Activated B cell treated with CpG ODN at 0.5 μM for 24 hours (primary cell): ENCODE data around the gene BET1. TPM values are rescaled to one million over a fixed set of nuclear protein-coding genes. Genes with fewer than 3 reads are reported as not detected.

Source experiments
- ATAC-seq: fragments of 200-7000 bp; cut with Tn5 transposase; one replicate; pipeline ENCODE4 v1.10.0; 2021; ENCODE audit warnings: low read depth, mild to moderate bottlenecking, moderate library complexity
- CTCF ChIA-PET: fragments of 350-600 bp; sonication (Branson Sonifier 250); formaldehyde crosslinking; loops from one replicate; lab custom pipeline; 2021; ENCODE audit warnings: antibody characterized with exemption; lab: Charles Lee
- POLR2A ChIA-PET: fragments of 350-600 bp; sonication (Branson Sonifier 250); formaldehyde crosslinking; loops from one replicate; lab custom pipeline; 2021; ENCODE audit warnings: antibody characterized with exemption; lab: Charles Lee
- DNase-seq: peaks from one replicate; pipeline ENCODE4 v3.0.0; 2022
- H3K27ac Mint-ChIP-seq: one replicate; pipeline ENCODE4 v1.8.0; 2020; ENCODE audit warnings: mixed read lengths
- H3K27me3 Mint-ChIP-seq: one replicate; pipeline ENCODE4 v1.8.0; 2021; ENCODE audit warnings: mixed read lengths
- H3K36me3 Mint-ChIP-seq: one replicate; pipeline ENCODE4 v1.8.0; 2021; ENCODE audit warnings: low read depth, mixed read lengths
- H3K4me1 Mint-ChIP-seq: one replicate; pipeline ENCODE4 v1.8.0; 2021; ENCODE audit warnings: mixed read lengths
- H3K4me3 Mint-ChIP-seq: one replicate; pipeline ENCODE4 v1.8.0; 2020; ENCODE audit warnings: mild to moderate bottlenecking, mixed read lengths
- H3K9me3 Mint-ChIP-seq: one replicate; pipeline ENCODE4 v1.8.0; 2020; ENCODE audit warnings: mixed read lengths
- CTCF ChIP-seq: fragments of 200-600 bp; IDR thresholded peaks from one replicate; pipeline ENCODE4 v1.8.0; 2022; ENCODE audit warnings: antibody characterized with exemption, mild to moderate bottlenecking
- intact Hi-C: fragments of 100-400 bp; cut with micrococcal nuclease; formaldehyde crosslinking; loops from one replicate; pipeline ENCODE4 v1.15.1; 2024
- total RNA-seq: library from RNA; stranded (reverse); gene quantifications from 2 replicates; pipeline ENCODE4 v1.2.3, GENCODE V29; 2022

Gene BET1
- total RNA-seq, 1 donor from 2014 or later, result 23.0 TPM

DNA sequence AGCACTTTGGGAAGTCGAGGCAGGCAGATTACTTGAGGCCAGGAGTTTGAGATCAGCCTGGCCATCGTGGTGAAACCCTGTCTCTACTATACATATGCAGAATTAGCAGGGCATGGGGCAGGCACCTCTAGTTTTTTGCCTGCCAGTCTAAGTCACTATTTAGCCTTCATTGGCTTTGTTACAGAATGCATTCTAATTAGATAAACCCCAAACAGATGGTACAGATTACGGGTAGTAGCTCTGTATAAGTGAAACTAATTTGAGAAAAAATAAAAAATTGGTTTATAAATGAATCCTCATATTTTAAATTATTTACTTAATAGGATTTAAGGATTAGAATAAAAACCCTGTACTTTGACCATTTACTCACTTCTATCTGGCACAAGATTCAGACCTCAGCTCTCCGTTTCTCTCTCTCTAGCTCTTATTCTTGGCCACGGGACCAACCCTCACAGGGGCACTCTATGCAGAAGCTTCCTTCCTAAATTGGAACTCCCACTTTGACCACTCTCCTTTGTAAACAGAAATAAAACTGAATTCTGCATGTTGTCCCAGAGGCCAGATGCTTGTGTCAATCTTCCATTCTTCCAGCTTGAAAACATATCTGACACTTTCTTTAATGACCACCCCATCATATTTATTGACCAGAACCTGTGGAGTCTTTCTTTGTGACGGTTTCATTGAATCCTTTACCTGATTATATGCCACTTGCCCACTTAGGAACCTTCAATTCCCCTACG is 26.8 kb downstream of the BET1 start:
- H3K9me3 Mint-ChIP-seq, result no peaks in the 10 kb centered on the region
- POLR2A ChIA-PET, result no interaction called here

GRCh38 chr7:93973134-93973533 is 31.0 kb downstream of the BET1 start:
- H3K9me3 Mint-ChIP-seq, result no peaks in the 10 kb centered on the region
- intact Hi-C loops, result no loop called here
- H3K4me1 Mint-ChIP-seq, result no peaks in the 10 kb centered on the region
- TF ChIP-seq CTCF, result no peak
- ATAC-seq (no peak), DNase-seq (no peak)
- H3K27ac Mint-ChIP-seq, result no peak overlapping the region
- ChIA-PET POLR2A (interaction anchor here (0.7 kb wide), 1 partner anchor 12 kb away, joined by 5 read pairs; no protein-coding TSS in a partner anchor), CTCF (no interaction called here)
- H3K27me3 Mint-ChIP-seq, result no peaks in the 10 kb centered on the region
- H3K36me3 Mint-ChIP-seq, result no peaks in the 10 kb centered on the region
- H3K4me3 Mint-ChIP-seq, result no peak overlapping the region

More for the DNA sequence above, 26.8 kb downstream of the BET1 start:
- Mint-ChIP-seq H3K4me1 (peaks cover 9% of the 10 kb centered on the region), H3K36me3 (no peaks in the 10 kb centered on the region), H3K27me3 (no peaks in the 10 kb centered on the region), H3K27ac (no peak overlapping the region), H3K4me3 (no peak overlapping the region)
- DNase-seq (no peak), ATAC-seq (no peak)
- CTCF ChIA-PET, result no interaction called here
- intact Hi-C loops, result no loop called here
- no peak for TF ChIP-seq CTCF

DNA sequence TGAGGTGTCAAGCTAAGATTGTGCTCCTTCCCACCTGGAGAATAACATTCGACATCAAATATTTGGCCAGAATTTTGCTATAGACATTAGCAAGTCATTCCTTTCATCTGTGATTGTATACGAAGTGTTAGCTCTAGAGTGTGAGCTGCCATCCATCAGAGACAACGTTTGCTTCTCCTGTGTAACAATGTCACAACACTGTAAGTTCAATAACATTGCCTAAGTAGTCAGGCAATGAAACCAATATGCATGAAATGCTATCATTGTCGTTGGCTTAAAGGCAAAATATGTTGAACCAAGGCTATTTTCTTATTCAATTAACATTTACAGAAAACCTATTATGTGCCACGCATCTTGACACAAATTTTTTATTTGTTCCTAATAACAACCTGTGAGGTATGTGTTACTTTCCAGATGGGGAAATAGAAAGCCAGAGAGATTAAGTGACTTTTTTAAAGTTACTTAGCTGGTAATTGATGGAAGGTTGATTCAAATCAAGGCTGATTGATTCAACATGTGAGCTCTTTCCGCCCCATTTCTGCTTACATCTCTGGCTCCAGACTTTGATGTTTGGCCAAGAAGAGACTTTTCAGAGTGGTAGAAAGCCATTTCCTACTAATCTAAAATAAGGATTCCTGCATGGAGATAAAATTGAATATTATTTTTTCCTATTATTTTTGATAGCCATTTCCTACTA is 32.0 kb downstream of the BET1 start:
- Mint-ChIP-seq H3K27ac (no peak overlapping the region), H3K4me1 (no peaks in the 10 kb centered on the region), H3K36me3 (no peaks in the 10 kb centered on the region), H3K27me3 (no peaks in the 10 kb centered on the region), H3K4me3 (no peak overlapping the region), H3K9me3 (no peaks in the 10 kb centered on the region)
- no peak for TF ChIP-seq CTCF
- DNase-seq (no peak), ATAC-seq (no peak)
- POLR2A ChIA-PET, result interaction anchor here (0.7 kb wide), 1 partner anchor 13 kb away, joined by 5 read pairs; no protein-coding TSS in a partner anchor
- intact Hi-C loops, result no loop called here
- CTCF ChIA-PET, result interaction anchor here (1.0 kb wide), 1 partner anchor 9 kb away, joined by 3 read pairs; no protein-coding TSS in a partner anchor

DNA sequence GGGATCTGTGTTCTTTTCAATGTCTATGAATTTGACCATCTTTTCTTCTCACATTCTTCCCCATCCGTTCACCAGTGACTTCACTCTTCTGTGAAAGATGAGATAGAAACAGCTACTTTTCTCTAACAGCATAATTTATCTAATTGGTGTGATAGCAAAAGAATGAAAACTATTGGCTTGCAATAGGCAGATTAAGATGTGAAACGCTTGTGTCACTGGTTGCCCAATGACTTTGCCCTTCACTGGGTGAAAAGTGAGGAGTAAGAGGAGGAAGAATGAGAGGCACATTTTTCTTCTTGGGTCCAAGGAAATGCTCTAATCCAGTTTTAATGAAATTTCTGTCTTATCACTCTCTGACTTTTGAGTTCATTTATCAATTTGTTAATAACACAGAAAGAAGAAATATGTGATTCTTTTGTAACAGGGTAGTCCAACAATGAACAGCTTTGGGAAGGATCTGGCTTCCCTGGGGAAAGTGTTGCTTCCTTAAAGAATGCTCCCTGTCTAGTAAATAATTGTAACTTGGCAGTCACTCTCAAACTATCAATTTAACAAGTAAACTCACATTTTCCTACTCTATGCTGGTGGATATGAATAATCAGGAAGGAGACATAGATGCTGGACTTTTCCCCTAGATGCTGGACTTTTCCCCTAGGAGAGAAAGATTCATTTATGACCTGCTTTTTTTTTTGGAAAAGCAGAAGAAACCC is 35.1 kb downstream of the BET1 start:
- ChIA-PET POLR2A (no interaction called here), CTCF (interaction anchor here (0.8 kb wide), 1 partner anchor 43 kb away, joined by 6 read pairs; no protein-coding TSS in a partner anchor)
- Mint-ChIP-seq H3K36me3 (no peaks in the 10 kb centered on the region), H3K4me1 (no peaks in the 10 kb centered on the region), H3K9me3 (no peaks in the 10 kb centered on the region), H3K27ac (no peak overlapping the region), H3K4me3 (no peak overlapping the region), H3K27me3 (no peaks in the 10 kb centered on the region)
- TF ChIP-seq CTCF, result no peak
- ATAC-seq (no peak), DNase-seq (no peak)
- intact Hi-C loops, result no loop called here

DNA sequence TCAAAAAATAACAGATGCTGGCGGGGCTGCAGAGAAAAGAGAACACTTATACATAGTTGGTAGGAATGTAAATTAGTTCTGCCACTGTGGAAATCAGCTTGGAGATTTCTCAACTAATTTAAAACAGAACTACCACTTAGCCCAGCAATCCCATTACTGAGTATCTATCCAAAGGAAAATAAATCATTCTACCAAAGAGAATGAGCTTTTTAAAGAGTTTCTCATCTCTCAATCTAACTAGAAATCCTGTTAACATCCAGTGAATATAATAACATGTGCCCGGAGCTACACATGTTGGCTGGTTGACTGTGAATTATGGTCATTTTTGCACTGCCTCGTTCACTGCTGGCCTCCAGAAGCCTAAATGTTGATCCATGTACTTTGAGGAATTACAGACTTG is 39.3 kb downstream of the BET1 start:
- no peak overlapping the region for H3K27ac Mint-ChIP-seq
- TF ChIP-seq CTCF, result no peak
- H3K4me3 Mint-ChIP-seq, result no peak overlapping the region
- H3K9me3 Mint-ChIP-seq, result no peaks in the 10 kb centered on the region
- ATAC-seq (no peak), DNase-seq (no peak)
- intact Hi-C loops, result no loop called here
- ChIA-PET POLR2A (no interaction called here), CTCF (no interaction called here)
- no peaks in the 10 kb centered on the region for H3K36me3 Mint-ChIP-seq
- no peaks in the 10 kb centered on the region for H3K4me1 Mint-ChIP-seq
- H3K27me3 Mint-ChIP-seq, result no peaks in the 10 kb centered on the region
